Measurements from ENCODE around the gene SHROOM3. TPM values are rescaled to one million over a fixed set of nuclear protein-coding genes. Genes with fewer than 3 reads are reported as not detected.

Gene SHROOM3
- total and polyA plus RNA-seq, 2 experiments from 2014 or later, result 11.3 to 73.5 TPM

DNA sequence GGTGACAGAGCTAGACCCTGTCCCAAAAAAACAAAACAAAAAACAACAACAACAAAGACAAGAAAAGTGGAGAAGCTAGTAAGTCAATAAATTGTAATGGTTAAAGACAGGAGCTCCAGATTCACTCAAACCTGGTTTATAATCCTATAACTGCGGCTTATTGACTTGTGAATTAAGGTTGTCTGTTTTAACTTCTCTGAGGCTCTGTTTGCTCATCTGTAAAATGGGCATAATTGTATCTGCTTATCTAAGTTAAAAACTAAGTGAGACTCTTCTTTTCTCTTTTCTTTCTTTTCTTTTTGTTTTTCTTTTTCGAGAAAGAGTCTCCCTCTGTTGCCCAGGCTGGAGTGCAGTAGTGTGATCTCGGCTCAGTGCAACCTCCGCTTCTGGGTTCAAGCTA is 378.0 kb downstream of the SHROOM3 start:
- no peaks in the 10 kb centered on the region for H3K79me2 ChIP-seq (replicated peaks; ENCODE audit: insufficient read depth)
- H3K27ac ChIP-seq (ENCODE audit: low read depth), result no peak overlapping the region
- Mint-ChIP-seq H3K27ac (no peak overlapping the region), H3K9me3 (peaks cover 7% of the 10 kb centered on the region), H3K36me3 (ENCODE audit: low read depth) (no peaks in the 10 kb centered on the region; the same call in 2 of the 3 replicates), H3K27me3 (ENCODE audit: insufficient read depth, low read depth, poor library complexity) (peaks cover 7% of the 10 kb centered on the region), H3K4me3 (no peak overlapping the region), H3K4me1 (peaks cover 13% of the 10 kb centered on the region)
- no peaks in the 10 kb centered on the region for H3K27me3 ChIP-seq (ENCODE audit: insufficient read depth)
- no peak overlapping the region for H3K4me3 ChIP-seq
- ATAC-seq (no peak), DNase-seq (ENCODE audit: low spot score) (no peak)
- peaks cover 6% of the 10 kb centered on the region; the same call in 1 of the 2 replicates for H3K4me1 ChIP-seq (ENCODE audit: insufficient read depth)
- no peak overlapping the region for H3K4me2 ChIP-seq
- H3K9me2 ChIP-seq (ENCODE audit: insufficient read depth), result 0 out of 2 replicates have a peak, but pooled peaks cover 3% of the 10 kb centered on the region
- H3K36me3 ChIP-seq (ENCODE audit: insufficient read depth), result no peaks in the 10 kb centered on the region
- no peaks in the 10 kb centered on the region for H3F3A ChIP-seq (replicated peaks; ENCODE audit: low read depth)
- H2AFZ ChIP-seq, result no peak overlapping the region
- TF ChIP-seq, protein P1, sequence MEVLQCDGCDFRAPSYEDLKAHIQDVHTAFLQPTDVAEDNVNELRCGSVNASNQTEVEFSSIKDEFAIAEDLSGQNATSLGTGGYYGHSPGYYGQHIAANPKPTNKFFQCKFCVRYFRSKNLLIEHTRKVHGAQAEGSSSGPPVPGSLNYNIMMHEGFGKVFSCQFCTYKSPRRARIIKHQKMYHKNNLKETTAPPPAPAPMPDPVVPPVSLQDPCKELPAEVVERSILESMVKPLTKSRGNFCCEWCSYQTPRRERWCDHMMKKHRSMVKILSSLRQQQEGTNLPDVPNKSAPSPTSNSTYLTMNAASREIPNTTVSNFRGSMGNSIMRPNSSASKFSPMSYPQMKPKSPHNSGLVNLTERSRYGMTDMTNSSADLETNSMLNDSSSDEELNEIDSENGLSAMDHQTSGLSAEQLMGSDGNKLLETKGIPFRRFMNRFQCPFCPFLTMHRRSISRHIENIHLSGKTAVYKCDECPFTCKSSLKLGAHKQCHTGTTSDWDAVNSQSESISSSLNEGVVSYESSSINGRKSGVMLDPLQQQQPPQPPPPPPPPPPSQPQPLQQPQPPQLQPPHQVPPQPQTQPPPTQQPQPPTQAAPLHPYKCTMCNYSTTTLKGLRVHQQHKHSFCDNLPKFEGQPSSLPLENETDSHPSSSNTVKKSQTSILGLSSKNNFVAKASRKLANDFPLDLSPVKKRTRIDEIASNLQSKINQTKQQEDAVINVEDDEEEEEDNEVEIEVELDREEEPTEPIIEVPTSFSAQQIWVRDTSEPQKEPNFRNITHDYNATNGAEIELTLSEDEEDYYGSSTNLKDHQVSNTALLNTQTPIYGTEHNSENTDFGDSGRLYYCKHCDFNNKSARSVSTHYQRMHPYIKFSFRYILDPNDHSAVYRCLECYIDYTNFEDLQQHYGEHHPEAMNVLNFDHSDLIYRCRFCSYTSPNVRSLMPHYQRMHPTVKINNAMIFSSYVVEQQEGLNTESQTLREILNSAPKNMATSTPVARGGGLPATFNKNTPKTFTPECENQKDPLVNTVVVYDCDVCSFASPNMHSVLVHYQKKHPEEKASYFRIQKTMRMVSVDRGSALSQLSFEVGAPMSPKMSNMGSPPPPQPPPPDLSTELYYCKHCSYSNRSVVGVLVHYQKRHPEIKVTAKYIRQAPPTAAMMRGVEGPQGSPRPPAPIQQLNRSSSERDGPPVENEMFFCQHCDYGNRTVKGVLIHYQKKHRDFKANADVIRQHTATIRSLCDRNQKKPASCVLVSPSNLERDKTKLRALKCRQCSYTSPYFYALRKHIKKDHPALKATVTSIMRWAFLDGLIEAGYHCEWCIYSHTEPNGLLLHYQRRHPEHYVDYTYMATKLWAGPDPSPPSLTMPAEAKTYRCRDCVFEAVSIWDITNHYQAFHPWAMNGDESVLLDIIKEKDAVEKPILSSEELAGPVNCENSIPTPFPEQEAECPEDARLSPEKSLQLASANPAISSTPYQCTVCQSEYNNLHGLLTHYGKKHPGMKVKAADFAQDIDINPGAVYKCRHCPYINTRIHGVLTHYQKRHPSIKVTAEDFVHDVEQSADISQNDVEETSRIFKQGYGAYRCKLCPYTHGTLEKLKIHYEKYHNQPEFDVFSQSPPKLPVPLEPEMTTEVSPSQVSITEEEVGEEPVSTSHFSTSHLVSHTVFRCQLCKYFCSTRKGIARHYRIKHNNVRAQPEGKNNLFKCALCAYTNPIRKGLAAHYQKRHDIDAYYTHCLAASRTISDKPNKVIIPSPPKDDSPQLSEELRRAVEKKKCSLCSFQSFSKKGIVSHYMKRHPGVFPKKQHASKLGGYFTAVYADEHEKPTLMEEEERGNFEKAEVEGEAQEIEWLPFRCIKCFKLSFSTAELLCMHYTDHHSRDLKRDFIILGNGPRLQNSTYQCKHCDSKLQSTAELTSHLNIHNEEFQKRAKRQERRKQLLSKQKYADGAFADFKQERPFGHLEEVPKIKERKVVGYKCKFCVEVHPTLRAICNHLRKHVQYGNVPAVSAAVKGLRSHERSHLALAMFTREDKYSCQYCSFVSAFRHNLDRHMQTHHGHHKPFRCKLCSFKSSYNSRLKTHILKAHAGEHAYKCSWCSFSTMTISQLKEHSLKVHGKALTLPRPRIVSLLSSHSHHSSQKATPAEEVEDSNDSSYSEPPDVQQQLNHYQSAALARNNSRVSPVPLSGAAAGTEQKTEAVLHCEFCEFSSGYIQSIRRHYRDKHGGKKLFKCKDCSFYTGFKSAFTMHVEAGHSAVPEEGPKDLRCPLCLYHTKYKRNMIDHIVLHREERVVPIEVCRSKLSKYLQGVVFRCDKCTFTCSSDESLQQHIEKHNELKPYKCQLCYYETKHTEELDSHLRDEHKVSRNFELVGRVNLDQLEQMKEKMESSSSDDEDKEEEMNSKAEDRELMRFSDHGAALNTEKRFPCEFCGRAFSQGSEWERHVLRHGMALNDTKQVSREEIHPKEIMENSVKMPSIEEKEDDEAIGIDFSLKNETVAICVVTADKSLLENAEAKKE (CRISPR knock-in tag; IDR thresholded peaks at IDR 0.05), result no peak
- TF ChIP-seq STAT1 (IDR thresholded peaks at IDR 0.05; ENCODE audit: unreplicated experiment), result no peak
- TF ChIP-seq, protein P2, sequence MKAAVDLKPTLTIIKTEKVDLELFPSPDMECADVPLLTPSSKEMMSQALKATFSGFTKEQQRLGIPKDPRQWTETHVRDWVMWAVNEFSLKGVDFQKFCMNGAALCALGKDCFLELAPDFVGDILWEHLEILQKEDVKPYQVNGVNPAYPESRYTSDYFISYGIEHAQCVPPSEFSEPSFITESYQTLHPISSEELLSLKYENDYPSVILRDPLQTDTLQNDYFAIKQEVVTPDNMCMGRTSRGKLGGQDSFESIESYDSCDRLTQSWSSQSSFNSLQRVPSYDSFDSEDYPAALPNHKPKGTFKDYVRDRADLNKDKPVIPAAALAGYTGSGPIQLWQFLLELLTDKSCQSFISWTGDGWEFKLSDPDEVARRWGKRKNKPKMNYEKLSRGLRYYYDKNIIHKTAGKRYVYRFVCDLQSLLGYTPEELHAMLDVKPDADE (IDR thresholded peaks at IDR 0.05), result no peak
- TF ChIP-seq CREB1 (CRISPR knock-in tag; IDR thresholded peaks at IDR 0.05; ENCODE audit: low read depth), result no peak
- no peak for TF ChIP-seq NANOG (IDR thresholded peaks at IDR 0.05; ENCODE audit: borderline replicate concordance)
- TF ChIP-seq ZNF114 (CRISPR knock-in tag; IDR thresholded peaks at IDR 0.05), result no peak
- TF ChIP-seq, protein P3, sequence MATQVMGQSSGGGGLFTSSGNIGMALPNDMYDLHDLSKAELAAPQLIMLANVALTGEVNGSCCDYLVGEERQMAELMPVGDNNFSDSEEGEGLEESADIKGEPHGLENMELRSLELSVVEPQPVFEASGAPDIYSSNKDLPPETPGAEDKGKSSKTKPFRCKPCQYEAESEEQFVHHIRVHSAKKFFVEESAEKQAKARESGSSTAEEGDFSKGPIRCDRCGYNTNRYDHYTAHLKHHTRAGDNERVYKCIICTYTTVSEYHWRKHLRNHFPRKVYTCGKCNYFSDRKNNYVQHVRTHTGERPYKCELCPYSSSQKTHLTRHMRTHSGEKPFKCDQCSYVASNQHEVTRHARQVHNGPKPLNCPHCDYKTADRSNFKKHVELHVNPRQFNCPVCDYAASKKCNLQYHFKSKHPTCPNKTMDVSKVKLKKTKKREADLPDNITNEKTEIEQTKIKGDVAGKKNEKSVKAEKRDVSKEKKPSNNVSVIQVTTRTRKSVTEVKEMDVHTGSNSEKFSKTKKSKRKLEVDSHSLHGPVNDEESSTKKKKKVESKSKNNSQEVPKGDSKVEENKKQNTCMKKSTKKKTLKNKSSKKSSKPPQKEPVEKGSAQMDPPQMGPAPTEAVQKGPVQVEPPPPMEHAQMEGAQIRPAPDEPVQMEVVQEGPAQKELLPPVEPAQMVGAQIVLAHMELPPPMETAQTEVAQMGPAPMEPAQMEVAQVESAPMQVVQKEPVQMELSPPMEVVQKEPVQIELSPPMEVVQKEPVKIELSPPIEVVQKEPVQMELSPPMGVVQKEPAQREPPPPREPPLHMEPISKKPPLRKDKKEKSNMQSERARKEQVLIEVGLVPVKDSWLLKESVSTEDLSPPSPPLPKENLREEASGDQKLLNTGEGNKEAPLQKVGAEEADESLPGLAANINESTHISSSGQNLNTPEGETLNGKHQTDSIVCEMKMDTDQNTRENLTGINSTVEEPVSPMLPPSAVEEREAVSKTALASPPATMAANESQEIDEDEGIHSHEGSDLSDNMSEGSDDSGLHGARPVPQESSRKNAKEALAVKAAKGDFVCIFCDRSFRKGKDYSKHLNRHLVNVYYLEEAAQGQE (IDR thresholded peaks at IDR 0.05; ENCODE audit: unreplicated experiment), result no peak
- no peak for TF ChIP-seq POLR2AphosphoS5 (IDR thresholded peaks at IDR 0.05; ENCODE audit: low read depth)
- TF ChIP-seq, protein P4, sequence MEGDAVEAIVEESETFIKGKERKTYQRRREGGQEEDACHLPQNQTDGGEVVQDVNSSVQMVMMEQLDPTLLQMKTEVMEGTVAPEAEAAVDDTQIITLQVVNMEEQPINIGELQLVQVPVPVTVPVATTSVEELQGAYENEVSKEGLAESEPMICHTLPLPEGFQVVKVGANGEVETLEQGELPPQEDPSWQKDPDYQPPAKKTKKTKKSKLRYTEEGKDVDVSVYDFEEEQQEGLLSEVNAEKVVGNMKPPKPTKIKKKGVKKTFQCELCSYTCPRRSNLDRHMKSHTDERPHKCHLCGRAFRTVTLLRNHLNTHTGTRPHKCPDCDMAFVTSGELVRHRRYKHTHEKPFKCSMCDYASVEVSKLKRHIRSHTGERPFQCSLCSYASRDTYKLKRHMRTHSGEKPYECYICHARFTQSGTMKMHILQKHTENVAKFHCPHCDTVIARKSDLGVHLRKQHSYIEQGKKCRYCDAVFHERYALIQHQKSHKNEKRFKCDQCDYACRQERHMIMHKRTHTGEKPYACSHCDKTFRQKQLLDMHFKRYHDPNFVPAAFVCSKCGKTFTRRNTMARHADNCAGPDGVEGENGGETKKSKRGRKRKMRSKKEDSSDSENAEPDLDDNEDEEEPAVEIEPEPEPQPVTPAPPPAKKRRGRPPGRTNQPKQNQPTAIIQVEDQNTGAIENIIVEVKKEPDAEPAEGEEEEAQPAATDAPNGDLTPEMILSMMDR (conservative IDR thresholded peaks at IDR 0.05; ENCODE audit: low read depth in 2 of 2), result no peak
- TF ChIP-seq EZH2phosphoT487 (IDR thresholded peaks at IDR 0.05; ENCODE audit: unreplicated experiment), result no peak
- no peak for TF ChIP-seq ZNF331 (CRISPR knock-in tag; IDR thresholded peaks at IDR 0.05; ENCODE audit: low read depth)
- no peak for TF ChIP-seq EZH2 (IDR thresholded peaks at IDR 0.05; ENCODE audit: low read depth, unreplicated experiment)
- TF ChIP-seq JUNB (IDR thresholded peaks at IDR 0.05; ENCODE audit: unreplicated experiment), result no peak
- no peaks in the 10 kb centered on the region for H4K20me1 ChIP-seq (replicated peaks; ENCODE audit: insufficient read depth)

Measured in GM23338 (cell line).